Activated CD8-positive, alpha-beta memory T cell treated with anti-CD3 and anti-CD28 coated beads, Interleukin-2, amount 50 U/mL, for 1 hour (primary cell): ENCODE results near the gene RAD51B.

ENCODE experiments used
- DNase-seq: peaks from one replicate; pipeline ENCODE4 v3.0.0-alpha.2; 2020; ENCODE audit errors: extremely low read depth

The RAD51B gene

DNA sequence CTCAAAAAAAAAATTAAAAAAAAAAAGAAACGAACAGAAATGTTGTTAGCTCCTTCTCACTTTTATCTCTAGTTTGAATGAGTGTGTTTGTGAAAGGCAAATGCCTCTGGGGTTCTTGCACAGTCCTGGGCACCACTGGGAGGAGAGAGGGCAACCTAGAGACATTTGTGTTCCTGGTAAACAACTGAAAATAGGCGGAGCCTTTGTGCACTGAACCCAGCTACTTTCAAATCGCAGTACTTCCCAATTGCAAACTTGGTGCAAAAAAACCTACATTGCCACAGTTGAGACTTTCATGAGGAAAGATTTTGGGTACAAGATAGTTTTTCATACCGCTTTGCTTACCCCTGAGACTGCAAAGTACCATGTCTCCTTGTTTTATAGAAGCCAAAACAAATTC, 543.3 kb downstream of the RAD51B start:
- DNase-seq: no peak

DNA sequence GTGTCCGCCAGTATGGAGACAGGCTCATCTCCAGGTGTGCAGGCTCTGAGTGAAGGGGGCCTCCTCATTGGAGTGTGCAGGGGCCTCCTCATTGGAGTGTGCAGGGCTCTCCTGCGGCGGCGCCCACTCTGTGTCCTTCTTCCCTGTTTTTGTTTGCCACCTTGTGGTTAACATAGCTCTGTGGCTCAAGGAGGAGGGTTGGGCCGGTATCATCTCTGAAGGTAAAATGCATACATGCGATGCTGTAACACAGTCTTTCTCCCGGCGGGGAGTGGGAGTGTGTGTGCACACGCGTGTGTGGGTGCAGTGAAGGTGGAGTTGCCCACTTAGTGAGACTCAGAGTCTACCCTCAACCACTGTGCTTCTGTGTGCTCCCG, 543.9 kb downstream of the RAD51B start:
- DNase-seq: no peak

DNA sequence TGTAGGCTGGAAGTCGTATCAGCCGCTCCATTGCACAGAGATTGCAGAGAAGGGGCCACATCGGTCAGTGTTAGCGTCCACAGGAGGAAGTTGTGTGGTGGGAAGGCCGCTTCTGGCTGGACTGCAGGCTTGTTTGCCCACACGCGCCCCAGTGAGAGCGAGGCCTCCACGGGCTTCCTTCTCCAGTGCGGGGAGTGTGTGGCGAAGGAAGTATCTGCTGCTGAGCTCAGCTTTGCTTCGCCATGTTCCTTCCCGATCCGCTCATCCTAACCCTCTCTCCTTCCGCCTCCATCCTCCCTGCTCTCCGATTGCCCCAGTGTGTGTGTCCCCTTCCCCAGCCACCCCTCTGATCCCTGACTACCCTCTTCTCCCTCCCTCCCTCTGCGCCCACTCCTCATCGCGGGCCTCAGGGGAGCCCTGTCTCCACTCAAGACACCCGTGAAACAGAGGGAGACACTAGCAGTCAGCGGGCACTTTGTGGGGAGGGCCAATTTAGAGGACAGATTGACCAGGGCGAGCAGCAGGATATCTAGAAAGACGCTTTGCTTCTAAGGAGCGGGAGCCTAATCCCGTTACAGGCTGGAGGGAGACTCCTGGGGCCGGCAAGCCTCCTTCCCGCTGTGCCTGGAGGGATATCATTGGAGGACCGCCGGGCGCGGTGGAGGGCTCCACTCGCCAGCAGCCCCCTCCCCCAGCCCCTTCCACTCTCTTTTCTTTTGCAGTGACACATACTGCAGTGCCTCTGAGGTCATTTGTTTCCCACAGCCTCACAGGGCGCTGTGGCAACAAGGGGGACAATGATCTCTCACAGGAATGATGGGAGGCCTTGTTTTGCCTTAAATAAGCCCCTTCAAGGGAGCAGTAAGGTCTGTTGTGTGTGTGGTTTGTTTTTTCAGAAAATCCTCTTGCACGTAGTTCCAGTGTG, 544.5 kb downstream of the RAD51B start:
- DNase-seq: no peak

DNA sequence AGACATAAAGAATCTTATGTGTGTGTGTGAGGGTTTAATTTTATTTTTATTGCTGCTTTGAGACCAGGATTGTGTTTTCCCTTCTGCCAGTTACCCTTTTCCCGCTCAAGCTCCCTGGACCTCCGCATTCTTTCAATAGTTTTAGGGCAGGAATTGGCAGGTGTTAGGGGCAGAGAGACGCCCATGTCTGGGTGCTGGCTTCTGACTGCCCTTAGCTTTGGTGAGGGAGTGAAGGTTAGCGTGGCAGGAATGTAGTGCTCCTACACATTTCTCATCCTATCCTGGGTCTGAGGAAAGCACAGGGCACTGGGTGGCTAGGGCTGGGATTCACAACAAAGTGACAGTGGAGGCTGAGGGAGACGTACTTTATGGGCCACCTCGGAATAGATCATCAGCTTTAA, 545.2 kb downstream of the RAD51B start:
- DNase-seq: no peak

DNA sequence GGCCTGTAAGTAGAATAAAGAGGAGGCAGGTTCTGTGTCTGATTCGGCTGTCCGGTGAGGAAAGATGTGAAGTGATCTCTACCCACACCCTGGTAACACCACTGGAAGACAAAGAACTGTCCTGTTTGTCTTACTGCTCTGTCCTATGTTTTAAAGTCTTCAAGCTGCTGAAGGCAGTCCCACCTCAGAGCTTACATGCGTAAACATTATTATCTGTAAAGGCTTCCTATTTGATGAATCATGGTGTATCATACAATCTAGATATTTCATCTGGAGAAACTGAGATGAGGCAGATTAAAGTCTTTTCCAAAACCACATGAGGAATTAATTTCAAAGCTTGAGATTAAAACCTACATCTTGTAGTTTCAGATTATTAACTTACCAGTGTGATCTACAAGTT, 545.6 kb downstream of the RAD51B start:
- no peak for DNase-seq

DNA sequence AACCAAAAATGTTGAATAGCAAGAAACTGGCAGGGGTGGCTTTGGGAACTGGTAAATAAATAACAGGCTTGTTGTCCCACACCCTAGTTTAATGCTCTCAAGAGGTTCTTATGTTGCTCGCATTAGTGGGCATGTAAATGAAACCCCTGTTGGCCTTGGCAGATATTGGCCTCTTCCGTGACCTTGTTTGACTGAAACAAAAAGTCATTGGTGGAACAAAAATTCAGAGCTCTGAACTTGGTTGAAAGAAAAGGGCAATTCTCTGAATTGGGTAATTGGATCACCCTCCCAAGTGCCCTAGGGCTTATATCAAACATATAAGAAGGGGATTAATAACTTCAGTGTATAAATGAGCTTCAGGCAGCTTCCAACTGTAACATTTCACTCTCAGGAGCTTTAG, 547.1 kb downstream of the RAD51B start:
- DNase-seq: no peak

DNA sequence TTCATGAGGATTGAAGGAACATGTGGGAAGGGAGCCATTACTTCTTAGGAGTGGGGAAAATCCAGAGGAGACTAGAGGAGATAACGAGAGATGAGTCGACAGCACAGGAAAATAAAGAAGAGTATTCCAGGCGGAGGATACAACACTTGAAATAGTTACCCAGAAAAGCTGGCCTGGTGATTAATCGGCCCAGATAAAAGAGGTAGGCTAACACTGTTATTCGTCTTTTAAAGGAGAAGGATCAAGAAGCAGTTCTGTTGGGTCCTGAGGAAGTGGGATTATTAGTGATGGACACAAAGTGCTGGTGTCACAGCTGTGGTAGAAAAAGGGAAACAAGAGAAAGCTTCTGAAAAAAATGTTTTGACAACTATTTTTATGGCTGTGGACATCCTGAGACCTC, 548.0 kb downstream of the RAD51B start:
- DNase-seq: no peak

DNA sequence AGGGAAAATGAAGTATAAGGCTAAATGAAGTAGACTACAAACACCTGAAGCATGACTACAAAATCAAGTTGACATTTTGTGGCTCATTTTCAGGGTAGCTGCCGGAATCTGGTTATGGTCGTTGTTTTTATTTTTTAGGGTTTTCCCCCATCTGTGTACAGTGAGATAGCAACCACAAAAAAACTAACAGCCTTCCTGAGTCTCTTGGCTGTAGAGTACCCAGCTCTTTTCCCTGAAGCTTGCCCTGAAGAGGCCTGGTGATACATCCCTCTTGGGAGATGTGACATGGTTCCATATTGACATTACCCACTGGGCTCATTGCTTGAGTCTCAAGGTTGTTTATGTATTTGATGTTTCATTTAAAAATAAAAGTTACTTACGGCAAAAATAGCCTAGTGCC, 549.3 kb downstream of the RAD51B start:
- no peak for DNase-seq

DNA sequence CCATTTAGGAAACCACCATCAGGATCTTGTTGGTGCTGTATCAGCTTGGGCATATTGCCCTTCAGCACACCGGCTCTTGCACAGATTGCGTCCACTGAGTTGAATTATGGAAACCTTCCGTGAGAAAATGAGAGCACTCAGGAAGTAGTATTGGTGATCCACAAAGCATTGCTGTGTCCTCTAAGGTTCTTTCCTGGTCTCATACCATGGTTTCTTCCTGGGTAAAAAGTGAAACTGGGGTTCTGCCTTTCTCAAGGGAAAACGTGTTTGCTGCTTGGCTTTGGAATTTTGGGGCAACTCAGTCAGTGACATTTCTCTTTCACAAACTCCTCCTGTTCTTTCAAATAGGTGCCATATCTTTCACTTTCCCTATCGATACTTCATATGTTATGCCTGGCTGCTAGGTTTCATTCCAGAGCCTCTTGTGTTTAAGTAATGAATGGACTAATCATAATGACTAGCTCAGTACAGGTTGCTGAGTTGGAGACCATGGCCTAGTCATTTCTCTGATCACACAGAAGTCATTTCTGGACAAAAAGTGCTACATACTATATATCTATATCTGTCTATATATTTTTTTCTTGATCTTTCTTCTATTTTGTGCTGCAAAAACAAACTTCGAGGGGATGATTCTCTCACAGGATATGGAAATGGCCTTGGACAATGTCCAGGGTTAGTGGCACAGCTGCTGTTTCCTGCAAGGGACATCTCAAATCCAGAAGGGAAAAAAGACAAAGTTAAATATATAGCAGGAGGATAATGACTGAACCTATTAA, 549.9 kb downstream of the RAD51B start:
- DNase-seq: no peak

DNA sequence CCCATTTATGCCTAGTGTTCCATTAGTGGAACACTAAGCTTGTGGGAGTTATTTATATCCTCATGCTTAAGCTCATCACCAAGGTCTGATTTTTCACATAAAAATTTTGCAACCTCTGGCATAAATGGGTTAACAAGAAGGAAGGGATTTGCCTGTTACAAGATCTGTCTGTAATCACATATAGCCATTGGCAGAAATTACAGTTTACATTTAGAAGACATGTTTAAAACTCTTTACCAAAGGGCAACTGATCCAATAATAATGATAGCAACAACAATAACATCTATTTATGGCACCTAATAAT, 550.4 kb downstream of the RAD51B start:
- no peak for DNase-seq

DNA sequence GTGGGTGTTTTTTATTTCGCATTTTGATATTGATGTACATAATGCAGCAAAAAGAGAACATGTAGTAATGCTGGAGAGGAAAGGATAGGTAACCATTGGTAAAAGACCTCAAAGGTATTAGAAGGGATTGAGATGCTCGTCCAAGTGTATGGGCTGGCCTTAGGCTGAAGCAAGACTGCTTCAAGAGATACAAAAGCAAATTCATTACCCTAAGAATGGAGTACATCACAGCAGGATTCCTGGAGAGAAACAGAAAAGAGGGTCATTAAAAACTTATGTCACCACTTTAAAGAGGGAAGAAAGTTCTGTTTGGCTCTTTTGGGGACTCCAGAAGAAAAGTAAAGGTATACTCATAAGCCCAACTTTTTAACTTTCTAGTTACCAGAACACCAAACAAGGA, 552.8 kb downstream of the RAD51B start:
- no peak for DNase-seq

DNA sequence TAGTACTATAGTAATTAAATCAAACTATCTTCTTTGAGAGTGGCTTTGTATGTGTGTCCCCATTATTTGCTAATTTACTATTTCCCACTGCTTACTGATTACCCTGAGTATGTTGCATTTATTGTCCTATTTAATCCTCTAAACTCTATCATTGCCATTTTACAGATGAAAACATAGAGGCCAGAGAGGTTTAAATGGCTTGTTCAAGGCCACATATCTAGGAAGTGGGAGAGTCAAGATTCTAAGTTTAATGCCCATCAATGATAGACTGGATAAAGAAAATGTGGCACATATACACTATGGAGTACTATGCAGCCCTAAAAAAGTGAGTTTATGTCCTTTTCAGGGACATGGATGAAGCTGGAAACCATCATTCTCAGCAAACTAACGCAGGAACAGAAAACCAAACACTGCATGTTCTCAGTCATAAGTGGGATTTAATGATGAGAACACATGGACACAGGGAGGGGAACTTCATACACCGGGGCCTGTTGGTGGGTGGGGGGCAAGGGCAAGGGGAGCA, 553.6 kb downstream of the RAD51B start:
- DNase-seq: no peak

DNA sequence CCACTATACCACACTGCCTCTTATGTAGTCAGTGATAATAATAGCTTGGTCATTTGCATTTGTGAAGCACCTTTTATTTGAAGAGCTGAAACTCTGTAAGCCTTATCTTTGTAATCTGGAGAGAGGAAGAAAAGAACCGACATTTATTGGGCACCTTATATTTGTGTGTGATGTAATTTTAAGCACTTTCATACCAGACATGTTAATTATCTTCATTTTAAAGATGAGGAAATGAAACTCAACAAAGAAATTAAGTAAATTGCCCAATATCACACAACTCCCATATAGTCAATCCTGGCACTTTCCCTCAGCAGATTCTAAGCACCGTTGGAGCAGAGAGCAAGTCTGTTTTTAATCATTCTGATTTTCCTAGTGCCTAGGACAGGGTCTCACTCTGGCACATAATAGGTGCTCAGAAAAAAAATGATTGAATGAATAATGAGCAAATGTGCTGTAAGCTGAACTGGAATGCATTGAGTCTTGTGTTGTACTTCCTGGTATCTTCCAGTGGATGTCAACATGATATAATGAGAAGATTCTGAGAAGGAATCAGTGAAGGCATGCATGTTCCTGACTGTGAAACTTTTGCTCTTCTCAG, 554.4 kb downstream of the RAD51B start:
- DNase-seq: no peak

DNA sequence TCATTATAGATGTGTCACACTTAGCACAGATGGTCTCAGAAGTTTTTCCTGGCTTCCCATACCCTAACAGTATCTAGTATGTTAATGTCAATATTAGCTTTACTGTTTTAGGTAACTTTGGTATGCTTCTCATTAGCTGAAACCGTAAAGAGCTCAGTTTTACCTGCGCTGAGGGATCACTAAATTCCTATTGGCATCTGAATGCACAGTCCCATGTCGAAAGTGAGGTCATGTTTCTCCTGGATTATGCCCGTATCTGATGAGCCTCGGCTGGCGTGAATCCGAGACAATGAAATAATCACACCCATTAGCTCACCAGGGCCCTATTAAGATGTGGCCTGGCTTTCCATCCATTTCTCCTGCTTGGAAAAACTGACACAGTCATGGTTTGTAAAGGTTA, 555.1 kb downstream of the RAD51B start:
- no peak for DNase-seq

DNA sequence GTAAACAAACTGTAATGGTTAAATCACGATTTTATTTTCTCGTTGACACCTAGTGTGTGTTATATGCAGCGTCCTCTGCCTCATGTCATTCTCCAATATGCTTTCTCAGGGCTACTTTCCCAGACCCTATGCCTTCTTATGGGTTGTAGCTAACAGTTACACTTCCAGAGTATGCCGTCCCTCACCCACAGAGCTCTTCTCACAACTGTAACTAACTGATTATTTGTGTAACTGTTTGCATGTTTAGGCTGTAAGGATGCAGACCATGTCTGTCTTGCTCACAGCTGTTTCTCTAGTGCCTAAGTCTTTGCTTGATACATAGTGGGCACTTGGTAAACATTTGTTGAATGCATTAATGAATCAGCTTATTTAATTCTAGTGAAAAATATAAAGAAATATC, 555.8 kb downstream of the RAD51B start:
- no peak for DNase-seq

DNA sequence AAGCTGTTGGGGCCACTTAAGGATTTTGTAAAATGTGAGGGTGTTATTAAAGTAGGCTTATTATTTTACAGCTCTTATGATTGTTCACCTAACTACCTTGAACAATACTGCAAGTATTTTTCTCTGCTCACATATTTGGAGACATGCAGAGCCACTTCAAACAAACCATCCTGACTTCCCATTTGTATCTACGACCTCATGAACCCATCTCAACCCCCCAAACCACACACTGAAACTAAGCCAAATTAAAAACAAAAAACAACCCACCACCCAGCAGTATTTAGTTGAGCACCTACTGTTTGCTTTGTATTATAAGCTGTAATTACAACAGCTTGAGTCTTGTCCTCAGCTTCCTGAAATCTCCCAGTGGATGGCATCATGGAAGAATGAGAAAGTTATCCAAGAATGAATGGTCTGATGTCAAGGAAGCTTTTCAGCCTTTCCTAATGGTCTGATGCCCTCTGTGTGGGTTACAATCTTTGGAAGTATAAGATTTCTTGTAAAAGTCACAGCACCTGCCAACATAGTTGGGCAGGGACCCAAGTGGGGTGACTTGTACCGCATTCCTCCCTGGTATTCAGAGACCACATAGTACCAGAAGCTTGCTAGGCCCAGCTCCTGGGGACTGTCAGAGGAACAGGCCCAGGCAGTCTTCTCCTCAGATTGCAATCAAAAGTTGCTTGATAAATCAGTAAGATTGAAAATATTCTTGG, 556.6 kb downstream of the RAD51B start:
- no peak for DNase-seq

DNA sequence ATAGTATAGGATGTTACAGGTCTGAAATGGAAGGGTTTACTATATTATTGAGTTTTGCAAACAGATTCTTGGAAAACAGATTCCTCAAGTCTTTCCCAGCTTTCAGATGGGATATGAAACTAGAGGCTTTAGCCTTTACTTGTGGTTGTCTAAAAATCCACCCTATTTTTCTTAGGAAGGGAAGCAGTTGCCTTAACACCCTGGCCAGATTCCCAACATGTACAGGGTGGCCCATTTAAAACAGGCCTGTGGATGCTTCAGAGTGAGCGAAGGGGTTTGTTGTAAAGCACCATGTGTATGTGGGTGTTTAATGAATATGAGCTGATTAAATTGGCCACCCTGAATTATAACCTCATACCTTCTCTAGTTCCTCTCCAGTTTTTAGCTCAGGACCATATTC, 557.4 kb downstream of the RAD51B start:
- DNase-seq: no peak

DNA sequence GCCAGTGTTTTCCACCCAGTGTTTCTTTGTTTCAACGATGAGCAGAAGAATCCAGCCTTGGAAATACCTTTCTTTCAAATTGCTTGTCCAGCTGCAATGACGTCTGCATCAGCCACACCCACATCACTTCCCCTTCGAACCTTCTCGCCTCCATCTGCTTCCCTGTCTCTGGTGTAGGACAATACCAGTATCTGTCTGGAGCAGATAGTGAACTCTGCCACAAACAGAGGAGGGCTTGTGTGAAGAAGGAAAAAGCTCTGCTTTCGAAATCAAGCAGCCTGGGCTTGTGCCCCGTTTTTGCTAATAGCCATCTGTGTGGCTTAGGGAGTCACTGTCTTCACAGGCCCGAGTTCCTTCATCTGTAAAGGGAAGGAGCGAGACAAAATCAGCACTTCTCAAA, 557.9 kb downstream of the RAD51B start:
- DNase-seq: no peak

DNA sequence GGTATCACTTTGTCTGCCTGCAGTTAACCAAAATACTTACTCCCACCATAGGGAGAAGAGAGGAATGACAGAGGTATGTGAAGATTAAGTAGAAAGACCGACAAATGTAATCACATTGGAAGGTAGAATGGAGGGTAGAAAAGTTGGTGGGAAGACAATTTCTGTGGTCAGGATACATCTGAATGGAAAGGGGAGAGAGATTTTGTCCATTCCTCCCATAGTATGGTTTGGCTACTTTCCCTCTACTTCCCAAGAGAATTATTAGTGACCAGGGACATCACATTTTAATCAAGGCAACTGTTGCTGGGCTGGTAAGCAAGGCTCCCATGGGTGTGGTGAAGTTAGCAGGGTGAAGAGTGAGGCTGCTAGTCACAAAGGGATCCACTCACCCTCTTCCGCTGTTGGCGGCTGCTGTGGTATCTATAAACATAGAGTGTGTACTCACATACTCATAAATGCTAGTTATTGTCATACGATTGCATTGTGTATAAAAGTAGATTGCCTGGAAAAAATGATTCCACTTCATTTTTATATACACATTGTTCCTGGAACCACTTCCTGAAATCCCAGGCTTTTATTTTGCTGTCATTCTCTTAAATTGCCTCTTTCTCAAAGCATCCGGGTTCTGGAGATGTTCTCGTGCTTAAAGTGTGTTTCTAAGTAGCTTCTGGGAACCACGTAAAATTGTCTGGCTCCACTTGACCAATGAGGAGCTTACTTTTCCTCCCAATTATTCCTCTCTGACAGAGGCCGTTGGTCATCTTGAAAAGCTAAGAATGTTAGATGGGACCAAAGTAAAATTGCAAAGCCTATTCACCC, 560.1 kb downstream of the RAD51B start:
- DNase-seq: no peak

DNA sequence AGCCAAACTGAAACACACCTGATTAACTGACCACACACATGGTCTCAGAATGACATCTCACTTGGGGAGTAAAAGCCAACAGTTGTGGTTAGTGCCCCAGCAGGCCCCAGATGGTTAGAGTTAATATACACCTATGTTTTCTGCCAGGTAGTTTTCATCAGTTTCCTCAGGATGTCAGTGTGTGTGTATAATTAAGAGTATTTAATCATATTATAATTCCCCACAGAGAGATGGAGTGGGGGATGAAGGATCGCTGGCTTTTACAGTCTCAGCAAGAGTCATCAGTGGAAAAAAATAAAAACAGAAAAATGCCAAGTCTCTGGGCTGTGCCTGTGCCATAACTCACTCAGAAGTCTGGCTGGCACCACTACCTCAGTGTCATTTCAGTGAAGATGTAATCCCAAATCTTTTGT, 560.8 kb downstream of the RAD51B start:
- no peak for DNase-seq

DNA sequence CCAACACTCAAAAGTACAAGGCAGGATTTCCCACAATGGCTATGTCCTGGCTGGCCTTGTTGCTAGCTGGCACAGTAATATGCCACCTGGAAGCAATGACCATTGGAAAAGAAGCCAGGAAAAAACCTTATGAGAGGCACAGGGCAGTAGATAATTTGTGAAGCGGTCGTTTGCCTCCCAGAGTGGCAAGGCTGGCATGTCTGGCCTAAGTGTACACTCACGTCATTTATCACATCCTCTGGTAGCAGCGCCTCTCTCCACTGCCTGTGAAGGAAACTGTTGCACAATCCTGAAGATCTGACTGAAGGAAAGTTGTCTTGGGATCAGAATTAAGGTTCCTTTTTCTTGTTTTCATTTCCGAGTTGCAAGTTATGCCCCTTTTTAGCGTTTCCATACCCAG, 564.8 kb downstream of the RAD51B start:
- DNase-seq: no peak
